ENCODE data around the gene CRACR2B. TPM values are rescaled to one million over a fixed set of nuclear protein-coding genes. Genes with fewer than 3 reads are reported as not detected.

Gene CRACR2B
- total RNA-seq, 2 donors from 2014 or later = 18.9 to 27.7 TPM

DNA sequence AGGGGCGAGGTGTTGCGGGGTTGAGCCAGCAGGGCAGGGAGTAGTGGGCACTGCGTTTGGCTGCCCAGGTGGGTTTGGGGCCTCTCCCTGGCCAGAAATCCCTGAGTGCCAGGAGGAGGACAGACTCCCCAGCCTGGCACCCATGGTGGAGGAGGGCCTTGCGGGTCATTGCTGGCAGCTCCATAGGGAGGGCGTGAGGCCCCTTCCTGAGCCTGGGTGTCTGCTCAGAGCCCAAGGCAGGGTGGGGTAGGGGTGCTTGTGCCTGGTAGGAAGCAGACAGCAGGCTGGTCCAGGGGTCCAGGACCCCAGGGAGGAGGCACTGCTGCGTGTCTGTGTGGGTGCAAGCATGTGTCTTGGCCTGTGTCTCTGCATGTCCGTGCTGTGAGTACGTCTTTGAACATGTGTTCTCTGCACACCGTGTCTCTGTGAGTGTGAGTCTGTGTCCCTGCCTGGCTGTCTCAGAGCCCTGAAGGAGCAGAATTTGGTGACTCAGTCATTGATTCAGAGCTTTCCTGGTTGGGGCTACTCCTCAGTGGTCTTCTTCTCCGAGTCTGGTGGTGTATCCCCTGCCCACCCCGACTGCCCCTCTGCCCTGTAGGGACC, 18.9 kb downstream of the CRACR2B start:
- DNase-seq = no peak
- intact Hi-C loops (cut with DNase I) = loop anchor here in 1 of 2 donors (5.0 kb wide), 1 partner anchor 206 kb away; no protein-coding TSS in a partner anchor
- ATAC-seq = no peak

DNA sequence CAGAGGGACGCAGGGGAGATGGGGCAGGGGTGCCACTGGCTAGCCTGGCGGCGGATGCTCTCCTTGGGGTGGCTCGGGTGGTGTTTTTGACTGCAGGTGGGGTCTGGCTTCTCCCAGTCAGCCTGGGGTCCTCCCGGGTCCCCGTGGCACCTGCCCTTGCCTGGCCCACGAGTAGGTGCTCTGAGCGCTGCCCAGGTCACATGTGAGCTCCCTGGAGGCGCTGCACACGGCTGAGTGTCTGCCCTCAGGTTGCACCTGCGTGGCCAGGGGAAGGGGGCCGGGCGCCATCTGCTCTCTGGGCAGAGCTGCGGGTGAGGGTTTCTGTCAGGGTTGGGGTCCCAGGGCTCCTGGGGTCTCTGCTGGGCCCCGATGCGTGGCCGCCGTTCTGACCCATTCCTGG, 20.2 kb downstream of the CRACR2B start:
- no peak for DNase-seq
- intact Hi-C loops (cut with DNase I) = loop anchor here in 1 of 2 donors (5.0 kb wide), 1 partner anchor 204 kb away; no protein-coding TSS in a partner anchor
- ATAC-seq = no peak

DNA sequence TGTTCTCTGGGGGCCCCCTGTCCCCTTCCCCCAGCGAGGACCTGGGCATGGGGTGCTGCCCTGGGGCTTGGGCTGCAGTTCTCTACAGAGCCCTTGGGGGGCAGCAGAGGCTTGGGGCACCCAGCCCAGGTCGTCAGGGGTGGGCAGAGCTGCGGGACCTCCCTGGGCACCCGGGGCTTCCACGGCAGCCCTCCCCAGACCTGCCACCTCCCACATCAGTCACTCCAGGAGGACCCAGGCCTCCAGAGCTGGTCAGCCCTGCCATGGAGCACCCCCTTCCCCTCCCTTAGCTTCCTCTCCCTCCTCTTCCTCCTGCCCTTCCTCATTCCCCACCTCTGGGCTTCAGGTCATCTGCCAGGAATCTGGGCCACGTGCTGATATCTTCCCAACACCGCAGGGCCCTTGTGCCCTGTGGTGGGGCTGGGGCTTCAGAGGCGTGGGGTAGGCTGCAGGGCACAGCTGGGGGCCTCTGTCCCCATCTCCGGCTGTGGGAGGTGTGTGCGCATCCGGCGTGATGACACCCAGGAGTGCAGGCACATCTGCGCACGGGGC, 20.7 kb downstream of the CRACR2B start:
- ATAC-seq (peak in 1 of 2 donors; percentile 11), DNase-seq (peak; percentile 67)
- intact Hi-C loops (cut with DNase I) = loop anchor here in 1 of 2 donors (5.0 kb wide), 1 partner anchor 204 kb away; no protein-coding TSS in a partner anchor

DNA sequence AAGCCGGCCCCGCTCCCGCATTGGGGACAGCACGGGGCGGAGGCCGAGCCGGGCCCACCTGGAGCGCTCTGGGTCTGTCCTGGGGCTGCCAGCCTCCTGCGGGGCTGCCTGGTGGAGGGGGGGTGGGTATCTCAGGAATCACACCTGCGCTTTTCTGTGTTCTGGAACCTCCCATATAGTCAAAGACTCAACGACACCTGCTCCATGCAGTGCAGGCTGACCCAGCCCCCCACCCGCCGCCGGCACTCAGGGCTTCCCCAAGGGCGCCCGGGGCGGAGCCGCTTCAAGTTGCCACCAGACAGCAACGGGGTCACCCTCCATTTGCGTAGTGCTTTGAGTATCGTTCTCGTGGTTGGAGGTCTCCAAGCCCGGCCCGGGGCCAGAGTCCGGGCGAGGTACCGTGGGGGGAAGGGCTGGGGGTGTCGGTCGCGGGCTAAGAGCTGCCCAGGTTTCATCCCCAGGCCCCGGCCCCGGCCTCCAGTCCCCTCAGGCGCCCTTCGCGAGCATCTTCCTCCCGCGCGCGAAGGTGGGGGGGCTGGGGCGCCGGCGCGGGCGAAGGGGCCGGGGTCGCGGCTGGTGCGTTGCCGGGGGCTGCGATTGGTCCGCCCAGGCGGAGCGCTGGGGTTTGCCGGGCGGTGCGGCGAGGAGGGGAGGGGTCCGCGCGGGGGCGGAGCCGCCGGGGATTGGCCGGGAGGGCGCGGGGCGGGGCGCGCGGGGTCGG, 21.5 kb downstream of the CRACR2B start:
- ATAC-seq = peak in 1 of 2 donors; percentile 2
- DNase-seq = no peak
- intact Hi-C loops (cut with DNase I) = loop anchor here in 1 of 2 donors (5.0 kb wide), 1 partner anchor 203 kb away; no protein-coding TSS in a partner anchor

DNA sequence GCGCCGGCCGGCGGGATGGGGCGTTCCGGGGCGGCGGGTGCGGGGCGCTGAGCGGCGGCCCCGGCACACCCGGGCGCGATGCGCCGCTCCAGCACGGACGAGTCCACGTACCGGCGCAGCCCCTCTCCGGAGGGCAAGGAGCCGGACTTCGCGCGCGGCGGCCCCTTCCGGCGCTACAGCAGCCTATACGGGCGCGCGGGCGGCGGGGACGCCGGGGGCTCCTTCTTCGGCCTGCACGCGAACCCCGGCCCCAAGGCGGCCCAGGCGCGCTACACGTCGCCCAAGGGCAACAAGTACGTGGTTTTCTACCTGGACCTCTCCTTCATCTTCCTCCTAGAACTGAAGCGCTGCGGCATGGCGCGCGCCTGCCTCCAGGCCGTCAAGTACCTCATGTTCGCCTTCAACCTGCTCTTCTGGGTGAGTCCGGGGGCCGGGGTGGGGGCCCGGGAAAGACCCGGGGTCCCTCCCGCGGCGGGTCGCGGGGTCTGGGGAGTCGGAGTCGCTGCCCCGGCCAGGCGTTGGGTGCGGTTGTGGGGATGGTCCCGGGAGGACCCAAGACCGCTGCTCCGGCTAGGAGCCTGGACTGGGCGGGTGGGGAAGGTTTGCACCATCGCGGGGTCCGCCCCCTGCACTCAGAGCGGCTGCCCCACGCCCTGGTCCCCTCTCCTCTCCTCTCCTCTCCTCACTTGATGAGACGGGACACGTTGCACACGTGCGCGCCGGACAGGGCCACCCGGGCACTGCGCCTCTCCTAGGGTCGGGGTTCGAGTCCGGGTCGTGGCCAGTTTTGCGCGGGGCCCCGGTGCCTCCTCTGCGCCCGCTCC, 22.4 kb downstream of the CRACR2B start:
- ATAC-seq (no peak), DNase-seq (no peak)
- intact Hi-C loops (cut with DNase I) = loop anchor here (5.0 to 10.0 kb wide), 2 partner anchors 195 to 202 kb away; no protein-coding TSS in a partner anchor

DNA sequence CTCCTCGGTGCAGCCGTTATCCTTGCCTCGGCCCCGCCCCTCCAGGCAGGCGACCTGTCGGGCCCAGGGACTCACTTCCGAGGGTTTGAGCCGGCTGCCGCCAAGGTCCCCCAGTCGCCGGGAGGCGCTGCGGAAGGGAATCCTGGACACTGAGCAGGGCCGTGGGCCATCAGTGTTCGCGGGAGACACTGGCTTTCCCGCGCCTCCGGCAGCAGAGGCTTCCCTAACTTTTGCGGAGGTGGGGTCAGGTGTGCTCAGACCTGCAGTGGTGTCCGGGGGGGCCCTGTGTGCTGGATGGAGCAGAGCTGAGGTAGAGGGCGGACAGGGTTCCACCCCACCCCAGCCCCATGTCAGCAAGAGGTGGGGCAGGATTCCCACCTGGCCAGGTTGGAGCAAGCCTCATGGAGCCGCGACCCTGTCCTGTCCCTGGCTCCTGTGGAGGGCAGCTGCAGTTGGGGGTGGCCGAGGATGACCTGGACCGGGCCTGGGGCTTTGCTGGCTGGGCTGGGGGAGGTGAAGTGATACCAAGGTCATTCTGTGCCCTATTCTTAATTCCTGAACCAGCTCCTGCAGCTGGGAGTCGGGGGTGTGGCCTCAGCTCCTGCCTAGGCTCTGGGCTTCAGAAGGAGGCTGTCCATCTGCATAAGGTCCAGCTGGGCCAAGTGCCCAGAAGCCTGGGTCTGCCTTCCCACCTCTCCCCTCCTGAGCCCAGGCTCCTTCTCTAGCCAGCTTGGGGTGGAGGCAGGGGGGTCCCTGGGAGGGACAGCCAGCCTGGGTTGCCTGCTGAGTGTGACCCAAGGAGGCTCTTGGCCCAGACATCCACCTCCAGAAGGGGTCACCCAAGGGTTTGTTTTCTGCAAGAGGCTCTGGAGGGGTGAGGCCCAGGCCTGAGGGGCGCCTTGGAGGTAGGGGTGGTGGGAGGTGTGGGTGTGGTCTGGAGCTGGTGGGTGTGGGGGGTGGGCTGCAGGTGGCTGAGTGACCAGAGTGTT, 23.4 kb downstream of the CRACR2B start:
- intact Hi-C loops (cut with DNase I) = loop anchor here in 1 of 2 donors (10.0 kb wide), 1 partner anchor 194 kb away; no protein-coding TSS in a partner anchor
- no peak for DNase-seq
- no peak for ATAC-seq

DNA sequence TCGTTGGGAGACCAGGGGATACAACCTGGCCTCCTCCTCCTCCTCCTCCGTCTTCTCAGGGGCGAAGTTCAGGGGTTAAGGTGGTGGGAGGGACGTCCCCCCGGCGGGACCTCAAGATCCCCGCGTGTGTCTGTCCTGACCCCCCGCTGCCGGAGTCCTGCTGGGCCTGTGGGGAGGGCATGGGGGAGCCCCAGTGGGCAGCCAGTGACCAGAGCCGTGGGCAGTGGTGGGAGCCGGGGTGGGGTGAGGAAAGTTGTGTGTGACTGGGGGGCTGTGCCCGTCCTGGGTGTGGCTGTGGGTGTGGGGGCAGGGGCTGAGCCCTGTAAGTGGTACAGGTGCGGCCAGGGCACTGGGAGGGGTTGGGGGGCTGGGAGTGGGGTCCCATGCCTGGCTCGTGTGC, 25.0 kb downstream of the CRACR2B start:
- intact Hi-C loops (cut with DNase I) = loop anchor here in 1 of 2 donors (10.0 kb wide), 1 partner anchor 192 kb away; no protein-coding TSS in a partner anchor
- DNase-seq = no peak
- no peak for ATAC-seq

DNA sequence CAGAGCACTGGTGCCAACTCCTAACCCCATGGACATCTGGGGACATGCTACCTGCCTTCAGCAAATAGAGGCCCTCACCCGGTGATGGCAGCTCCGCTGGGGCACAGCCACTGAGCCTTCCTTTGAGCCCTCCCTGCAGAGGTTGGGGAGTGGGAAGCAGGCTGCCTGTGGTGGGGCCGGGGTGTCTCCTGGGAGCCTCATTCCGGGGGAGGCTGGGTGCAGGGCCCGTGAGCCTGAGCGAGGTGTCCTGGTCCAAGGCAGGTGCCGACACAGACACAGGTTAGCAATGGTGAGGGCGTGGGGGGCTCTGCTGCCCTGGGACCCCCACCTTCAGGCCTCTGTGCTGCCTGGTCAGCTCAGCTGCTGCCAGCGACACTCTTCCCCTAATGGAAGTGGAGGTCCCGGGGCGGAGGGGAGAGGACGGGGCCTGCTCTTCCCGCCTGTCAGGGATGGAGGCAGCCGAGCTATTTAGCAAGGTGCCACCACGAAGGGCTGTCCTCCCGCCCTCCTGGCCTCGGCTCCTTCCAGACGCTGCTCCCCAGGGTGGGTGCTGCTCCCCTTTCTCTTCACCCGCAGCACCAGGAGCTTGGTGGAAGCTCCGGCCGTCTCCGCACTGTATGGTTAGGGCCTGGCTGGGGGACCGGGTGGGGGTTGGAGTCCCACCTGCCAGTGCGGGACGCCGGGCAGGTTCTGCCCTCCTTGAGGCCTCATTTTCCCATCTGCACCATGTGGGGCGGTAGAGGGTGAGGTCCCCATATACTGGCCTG, 26.1 kb downstream of the CRACR2B start:
- intact Hi-C loops (cut with DNase I) = loop anchor here in 1 of 2 donors (10.0 kb wide), 1 partner anchor 191 kb away; no protein-coding TSS in a partner anchor
- ATAC-seq (no peak), DNase-seq (no peak)

DNA sequence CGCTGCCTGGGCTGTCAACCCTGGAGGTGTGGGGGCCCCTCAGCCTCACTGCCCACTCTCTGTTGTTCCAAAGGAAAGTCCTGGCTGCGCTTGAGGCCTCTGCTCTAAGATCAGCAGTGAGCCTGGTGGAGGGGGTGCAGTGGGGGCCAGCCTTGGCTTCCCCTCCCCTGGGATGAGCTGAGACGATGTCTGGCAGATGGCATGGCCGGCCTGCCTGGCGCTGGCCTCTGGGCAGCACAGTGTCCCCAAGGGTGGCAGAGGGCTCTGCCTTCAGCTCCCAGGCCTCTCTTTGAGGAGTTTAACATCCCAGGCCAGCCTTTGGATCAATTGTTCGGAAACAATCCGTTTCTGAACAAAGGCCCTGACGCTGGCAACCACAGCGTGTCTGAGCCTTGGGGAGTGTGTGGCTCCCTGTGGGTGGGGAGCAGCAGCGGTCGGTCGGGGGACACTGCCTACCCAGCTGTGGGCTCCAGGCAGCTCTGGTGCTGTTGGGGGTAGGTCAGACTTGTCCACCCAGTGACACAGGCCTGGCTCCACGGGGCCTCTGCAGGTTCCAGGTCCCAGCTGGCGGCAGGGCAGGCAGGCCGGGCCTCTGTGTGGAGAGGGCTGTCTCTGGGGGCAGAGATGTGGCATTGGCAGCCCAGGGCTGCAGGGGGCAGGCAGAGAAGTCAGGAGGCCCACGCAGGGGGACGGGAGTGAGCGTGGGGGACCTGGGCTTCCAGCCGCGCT, 27.0 kb downstream of the CRACR2B start:
- DNase-seq (no peak), ATAC-seq (no peak)
- intact Hi-C loops (cut with DNase I) = loop anchor here in 1 of 2 donors (10.0 kb wide), 1 partner anchor 190 kb away; no protein-coding TSS in a partner anchor

DNA sequence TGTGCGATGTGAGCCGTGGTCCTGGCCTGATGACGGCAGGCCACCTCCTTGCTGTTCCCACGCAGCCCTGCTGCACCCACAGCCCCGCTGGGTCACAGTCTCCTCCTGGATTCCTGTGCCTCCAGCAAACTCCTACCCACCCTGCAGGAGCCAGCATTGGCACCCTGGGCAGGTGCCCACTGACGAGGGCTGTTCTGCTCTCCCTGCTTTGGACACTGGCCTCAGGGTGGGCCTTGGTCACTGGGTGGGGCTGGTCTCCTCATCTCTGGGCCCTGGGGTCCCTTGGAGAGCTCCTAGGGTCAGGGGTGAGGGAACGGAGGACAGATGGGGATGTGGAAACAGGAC, 27.6 kb downstream of the CRACR2B start:
- no peak for ATAC-seq
- intact Hi-C loops (cut with DNase I) = loop anchor here in 1 of 2 donors (10.0 kb wide), 1 partner anchor 189 kb away; no protein-coding TSS in a partner anchor
- no peak for DNase-seq

DNA sequence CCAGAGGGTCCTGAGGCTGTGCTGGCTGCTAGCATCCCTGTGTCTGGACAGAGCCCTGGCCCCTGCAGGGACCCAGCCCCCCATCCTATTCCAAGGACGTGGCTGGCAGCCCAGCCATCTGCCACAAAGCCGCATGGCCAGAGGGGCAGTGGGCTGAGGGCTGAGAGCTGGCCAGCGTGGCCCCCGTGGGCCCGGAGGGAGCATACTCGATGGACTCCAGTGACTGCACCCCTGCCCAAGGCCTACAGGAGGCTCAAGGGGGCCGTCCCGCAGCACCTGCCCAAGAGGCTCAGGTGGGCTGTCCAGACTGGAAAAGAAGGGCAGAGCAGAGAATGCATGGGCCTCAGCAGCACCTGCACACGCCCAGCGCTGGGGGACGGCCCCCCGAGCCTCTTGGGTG, 28.1 kb downstream of the CRACR2B start:
- no peak for ATAC-seq
- intact Hi-C loops (cut with DNase I) = loop anchor here in 1 of 2 donors (10.0 kb wide), 1 partner anchor 189 kb away; no protein-coding TSS in a partner anchor
- no peak for DNase-seq

DNA sequence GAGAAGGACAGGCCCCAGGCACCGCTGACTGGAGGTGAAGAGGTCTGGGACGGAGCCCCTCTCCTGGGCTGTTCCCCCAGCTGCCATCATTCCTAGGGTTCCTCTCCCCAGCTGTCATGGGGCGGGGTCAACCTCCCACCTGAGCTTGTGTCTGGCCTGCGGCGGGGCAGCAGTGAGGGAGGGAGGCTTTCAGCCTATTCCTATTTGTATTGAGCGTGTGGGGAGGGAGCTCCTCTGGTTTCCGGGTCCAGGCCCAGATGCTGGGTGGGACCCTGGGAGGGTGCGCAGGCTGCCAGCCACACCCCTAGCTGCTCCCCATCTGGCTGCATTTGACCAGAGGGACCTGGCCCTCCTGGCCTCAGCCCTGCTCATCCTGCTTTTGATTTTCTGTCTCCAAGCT, 28.7 kb downstream of the CRACR2B start:
- ATAC-seq (no peak), DNase-seq (no peak)
- intact Hi-C loops (cut with DNase I) = loop anchor here in 1 of 2 donors (10.0 kb wide), 1 partner anchor 188 kb away; no protein-coding TSS in a partner anchor

DNA sequence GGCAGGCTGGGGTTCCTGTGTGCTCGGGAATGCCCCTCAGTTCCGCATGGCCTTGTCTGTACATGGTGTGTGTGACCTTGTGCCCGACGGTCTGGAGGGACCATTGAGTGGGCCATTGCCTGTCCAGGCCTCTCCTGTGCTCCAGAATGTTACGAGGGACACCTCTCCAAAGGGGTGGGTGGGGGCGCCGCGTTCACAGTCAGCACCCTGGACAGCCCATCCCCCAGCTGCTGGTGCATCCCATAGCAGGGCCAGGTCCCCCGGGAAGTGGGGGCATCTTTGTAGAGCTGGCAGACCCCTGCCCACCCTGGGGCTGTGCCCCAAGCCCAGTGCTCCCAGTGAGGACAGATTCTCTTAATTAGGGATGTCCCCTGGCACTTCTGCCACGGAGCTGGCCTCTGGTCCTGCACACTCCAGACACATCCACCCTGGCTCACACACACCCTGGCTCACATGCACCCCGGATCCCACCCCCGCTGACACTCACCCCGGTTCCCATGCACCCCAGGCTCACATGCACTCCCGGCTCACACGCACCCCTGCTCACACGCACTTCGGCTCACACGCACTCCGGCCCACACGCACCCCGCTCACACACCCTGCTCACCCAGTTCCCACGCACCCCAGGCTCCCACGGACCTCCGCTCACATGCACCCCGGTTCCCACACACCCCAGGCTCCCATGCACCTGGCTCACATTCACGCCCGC, 30.5 kb downstream of the CRACR2B start:
- ATAC-seq (no peak), DNase-seq (no peak)
- intact Hi-C loops (cut with DNase I) = loop anchor here in 1 of 2 donors (10.0 kb wide), 1 partner anchor 187 kb away; no protein-coding TSS in a partner anchor

DNA sequence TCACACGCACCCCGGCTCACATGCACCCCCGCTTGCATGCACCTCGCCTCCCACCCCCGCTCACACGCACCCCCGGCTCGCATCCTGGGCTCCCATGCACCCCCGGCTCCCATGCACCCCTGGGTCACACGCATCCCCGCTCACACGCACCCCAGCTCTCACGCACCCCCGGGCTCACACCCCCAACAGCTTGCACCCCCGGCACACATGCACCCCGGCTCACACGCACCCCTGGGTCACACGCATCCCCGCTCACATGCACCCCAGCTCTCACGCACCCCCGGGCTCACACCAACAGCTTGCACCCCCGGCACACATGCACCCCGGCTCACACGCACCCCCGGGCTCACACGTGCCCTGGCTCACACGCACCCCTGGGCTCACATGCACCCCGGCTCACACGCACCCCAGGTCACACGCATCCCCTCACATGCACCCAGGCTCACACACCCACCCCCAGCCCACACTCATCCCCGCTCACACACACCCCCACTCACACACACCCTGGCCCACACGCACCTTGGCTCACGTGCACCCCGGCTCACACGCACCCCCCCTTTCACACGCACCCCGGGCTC, 31.1 kb downstream of the CRACR2B start:
- no peak for ATAC-seq
- no peak for DNase-seq
- intact Hi-C loops (cut with DNase I) = loop anchor here in 1 of 2 donors (10.0 kb wide), 1 partner anchor 186 kb away; no protein-coding TSS in a partner anchor

Data from left cardiac atrium (tissue), 4 donors.